ENCODE measurements around the gene RFNG. TPM values are rescaled to one million over a fixed set of nuclear protein-coding genes. Genes with fewer than 3 reads are reported as not detected.

The RFNG gene
- total and polyA plus RNA-seq, 2 of the 13 experiments (the other 11 are each of a cell fraction or from before 2014, with no cell fraction given), result 61.4 to 64.0 TPM

- TF ChIP-seq, protein P1, sequence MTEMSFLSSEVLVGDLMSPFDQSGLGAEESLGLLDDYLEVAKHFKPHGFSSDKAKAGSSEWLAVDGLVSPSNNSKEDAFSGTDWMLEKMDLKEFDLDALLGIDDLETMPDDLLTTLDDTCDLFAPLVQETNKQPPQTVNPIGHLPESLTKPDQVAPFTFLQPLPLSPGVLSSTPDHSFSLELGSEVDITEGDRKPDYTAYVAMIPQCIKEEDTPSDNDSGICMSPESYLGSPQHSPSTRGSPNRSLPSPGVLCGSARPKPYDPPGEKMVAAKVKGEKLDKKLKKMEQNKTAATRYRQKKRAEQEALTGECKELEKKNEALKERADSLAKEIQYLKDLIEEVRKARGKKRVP (CRISPR knock-in tag; IDR thresholded peaks at IDR 0.05), result no peak
- TF ChIP-seq ATF2 (CRISPR knock-in tag; IDR thresholded peaks at IDR 0.05) (peak; percentile 68), ZNF619 (CRISPR knock-in tag; IDR thresholded peaks at IDR 0.05) (peak; percentile 48; the same call in 1 of the 2 replicates), GATA4 (IDR thresholded peaks at IDR 0.05; ENCODE audit: borderline replicate concordance, low read depth) (no peak), ZNF331 (CRISPR knock-in tag; IDR thresholded peaks at IDR 0.05) (peak; percentile 69), ZNF143 (CRISPR knock-in tag; IDR thresholded peaks at IDR 0.05) (0 out of 2 replicates have a peak, but pooled peaks have one; percentile 33), BCLAF1 (IDR thresholded peaks at IDR 0.05) (no peak), THAP11 (CRISPR knock-in tag; IDR thresholded peaks at IDR 0.05) (no peak), SRY (CRISPR knock-in tag; IDR thresholded peaks at IDR 0.05) (no peak), ZNF232 (CRISPR knock-in tag; IDR thresholded peaks at IDR 0.05; ENCODE audit: borderline replicate concordance) (peak; percentile 66; the same call in 1 of the 2 replicates), ATF6 (CRISPR knock-in tag; conservative IDR thresholded peaks at IDR 0.05) (no peak), ZNF441 (CRISPR knock-in tag; IDR thresholded peaks at IDR 0.05; ENCODE audit: borderline replicate concordance) (peak; percentile 83; the same call in 1 of the 2 replicates), ZBTB8A (CRISPR knock-in tag; IDR thresholded peaks at IDR 0.05; ENCODE audit: borderline replicate concordance, low read depth) (no peak), ZMYM3 (CRISPR knock-in tag; IDR thresholded peaks at IDR 0.05) (peak; percentile 72; the same call in 1 of the 2 replicates), SOX6 (IDR thresholded peaks at IDR 0.05) (no peak), SOX6 (CRISPR knock-in tag; IDR thresholded peaks at IDR 0.05) (0 out of 2 replicates have a peak, but pooled peaks have one; percentile 55), ZBTB7A (CRISPR knock-in tag; IDR thresholded peaks at IDR 0.05) (peak; percentile 86; the same call in 1 of the 2 replicates), ZNF839 (CRISPR knock-in tag; IDR thresholded peaks at IDR 0.05; ENCODE audit: borderline replicate concordance) (no peak), ZNF20 (CRISPR knock-in tag; IDR thresholded peaks at IDR 0.05) (no peak), ZNF678 (CRISPR knock-in tag; IDR thresholded peaks at IDR 0.05) (no peak)
- TF ChIP-seq, protein P2, sequence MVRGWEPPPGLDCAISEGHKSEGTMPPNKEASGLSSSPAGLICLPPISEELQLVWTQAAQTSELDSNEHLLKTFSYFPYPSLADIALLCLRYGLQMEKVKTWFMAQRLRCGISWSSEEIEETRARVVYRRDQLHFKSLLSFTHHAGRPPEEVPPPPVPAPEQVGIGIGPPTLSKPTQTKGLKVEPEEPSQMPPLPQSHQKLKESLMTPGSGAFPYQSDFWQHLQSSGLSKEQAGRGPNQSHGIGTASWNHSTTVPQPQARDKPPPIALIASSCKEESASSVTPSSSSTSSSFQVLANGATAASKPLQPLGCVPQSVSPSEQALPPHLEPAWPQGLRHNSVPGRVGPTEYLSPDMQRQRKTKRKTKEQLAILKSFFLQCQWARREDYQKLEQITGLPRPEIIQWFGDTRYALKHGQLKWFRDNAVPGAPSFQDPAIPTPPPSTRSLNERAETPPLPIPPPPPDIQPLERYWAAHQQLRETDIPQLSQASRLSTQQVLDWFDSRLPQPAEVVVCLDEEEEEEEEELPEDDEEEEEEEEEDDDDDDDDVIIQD (CRISPR knock-in tag; IDR thresholded peaks at IDR 0.05; ENCODE audit: low read depth), result peak; percentile 21; the same call in 1 of the 2 replicates
Measured at GRCh38 chr17:82056729-82057621, 5.4 kb upstream of the RFNG start (continued).
